ENCODE results near the gene ANKLE2. TPM values are rescaled to one million over a fixed set of nuclear protein-coding genes. Genes with fewer than 3 reads are reported as not detected.

The ANKLE2 gene
- total and polyA plus RNA-seq, 10 of the 15 experiments (the other 5 are each of a cell fraction or from before 2014, with no cell fraction given), result 4.3 to 89.4 (median 53.0) TPM

GRCh38 chr12:132739600-132740312, 21.9 kb downstream of the ANKLE2 start:
- POLR2A ChIA-PET, result no interaction called here
- Histone ChIP-seq H3K4me2 (ENCODE audit: control insufficient read depth, insufficient read depth) (no peak overlapping the region), H3K27ac (ENCODE audit: control insufficient read depth, insufficient read depth) (no peak overlapping the region), H3K9ac (ENCODE audit: control insufficient read depth, insufficient read depth, low read length) (no peak overlapping the region), H3K36me3 (ENCODE audit: control insufficient read depth in 2 of 2, insufficient read depth in 2 of 2, low read length in 1 of 2) (peaks cover 39 to 48% of the 10 kb centered on the region in 2 experiments), H2AFZ (ENCODE audit: control insufficient read depth, low read depth, low read length) (no peak overlapping the region), H3K9me3 (replicated peaks; ENCODE audit: control insufficient read depth, insufficient read depth, low read length) (no peaks in the 10 kb centered on the region), H3K27me3 (replicated peaks in 1 of 2; ENCODE audit: control insufficient read depth in 2 of 2, insufficient read depth in 2 of 2, low read length in 1 of 2) (no peaks in the 10 kb centered on the region), H4K20me1 (ENCODE audit: control insufficient read depth, insufficient read depth) (peaks cover 4% of the 10 kb centered on the region; the same call in 1 of the 2 replicates), H3K4me3 (no peak overlapping the region), H3K79me2 (ENCODE audit: control insufficient read depth, insufficient read depth, low read length) (peaks cover 3% of the 10 kb centered on the region), H3K4me1 (ENCODE audit: control insufficient read depth, insufficient read depth, low read length) (no peaks in the 10 kb centered on the region)
- CTCF ChIA-PET, result interaction anchor here (1.2 kb wide), 1 partner anchor 9 kb away, joined by 3 read pairs; no protein-coding TSS in a partner anchor
- RAD21 ChIA-PET (ENCODE audit: unreplicated experiment), result no interaction called here
- SMC1A ChIA-PET (ENCODE audit: uncharacterized antibody, unreplicated experiment), result interaction anchor here (0.5 to 1.7 kb wide), 2 partner anchors 33 to 304 kb away, joined by 3 to 4 read pairs; no protein-coding TSS in a partner anchor
- in situ Hi-C loops (cut with MboI), result no loop called here
- no peak for DNase-seq (ENCODE audit: low read depth, low spot score)
- no peak for FAIRE-seq
- intact Hi-C loops (cut with micrococcal nuclease; ENCODE audit: unreplicated experiment), result no loop called here
- no peak for ATAC-seq
- TF ChIP-seq RCOR1 (conservative IDR thresholded peaks at IDR 0.05; ENCODE audit: low read depth, low read length) (no peak), GABPA (IDR thresholded peaks at IDR 0.05; ENCODE audit: low read depth) (no peak), ZNF384 (IDR thresholded peaks at IDR 0.05; ENCODE audit: borderline replicate concordance, low read depth, low read length) (no peak), KAT2A (conservative IDR thresholded peaks at IDR 0.05; ENCODE audit: control insufficient read depth, low read depth, low read length) (no peak), SUPT20H (IDR thresholded peaks at IDR 0.05; ENCODE audit: borderline replicate concordance, control insufficient read depth, low read depth, low read length) (no peak), ZZZ3 (IDR thresholded peaks at IDR 0.05; ENCODE audit: control insufficient read depth, insufficient read length, low read depth) (no peak), BRCA1 (IDR thresholded peaks at IDR 0.05; ENCODE audit: low read depth, low read length) (no peak), RAD51 (IDR thresholded peaks at IDR 0.05) (no peak), NFIC (IDR thresholded peaks at IDR 0.05; ENCODE audit: low read depth, low read length) (no peak), NR2F1 (conservative IDR thresholded peaks at IDR 0.05) (no peak), REST (IDR thresholded peaks at IDR 0.05; ENCODE audit: low read depth, low read length) (no peak), EED (IDR thresholded peaks at IDR 0.05; ENCODE audit: low read depth) (no peak), CEBPB (IDR thresholded peaks at IDR 0.05; ENCODE audit: borderline replicate concordance in 1 of 2, low read depth in 2 of 2, low read length in 2 of 2) (no peak)
- BruUV-seq (replicated peaks), result no TSS peak
- 90% methylated on average over 19 of the region's 19 CpGs for WGBS (ENCODE audit: insufficient coverage, insufficient replicate concordance, low lambda C conversion rate, missing lambda C conversion rate)
